Breast epithelium (tissue), 4 donors: ENCODE measurements around the gene MPRIP. TPM values are rescaled to one million over a fixed set of nuclear protein-coding genes. Genes with fewer than 3 reads are reported as not detected.

Experiments
- DNase-seq, 2 donors: peaks; one replicate each; pipeline ENCODE4 v3.0.0-alpha.2; 2019; ENCODE audit warnings: low spot score in 2 of 2
- H3K27ac ChIP-seq, 2 donors: fragments of 200-600 bp; sonication (generic) in 1 of 2; one replicate each; pipeline ENCODE4 v1.5.1; 2016 to 2019; ENCODE audit warnings: mild to moderate bottlenecking in 1 of 2
- H3K27me3 ChIP-seq, 2 donors: fragments of 200-600 bp; sonication (generic) in 1 of 2; one replicate each; pipeline versions ENCODE4 v1.5.1 to v1.6.0; 2017 to 2019; ENCODE audit warnings: control low read depth in 1 of 2, mild to moderate bottlenecking in 1 of 2
- H3K36me3 ChIP-seq: fragments of 200-600 bp; one replicate; pipeline ENCODE4 v1.5.1; 2019
- H3K4me1 ChIP-seq, 2 donors: fragments of 200-600 bp; sonication (generic); one replicate each; pipeline ENCODE4 v1.5.1; 2016 to 2019; ENCODE audit warnings: control low read depth in 1 of 2
- H3K4me3 ChIP-seq, 3 donors: fragments of 200-600 bp; sonication (generic); 1 replicate in 2 of 3; 2 replicates in 1 of 3; pipeline ENCODE4 v1.5.1; 2016 to 2019; ENCODE audit warnings: mild to moderate bottlenecking in 3 of 3, moderate library complexity in 2 of 3
- H3K9me3 ChIP-seq, 2 donors: fragments of 200-600 bp; sonication (generic) in 1 of 2; one replicate each; pipeline ENCODE4 v1.5.1; 2016 to 2019; ENCODE audit warnings: control low read depth in 1 of 2
- CTCF ChIP-seq, 3 donors: fragments of 450-650 bp; IDR thresholded peaks; one replicate each; pipeline ENCODE4 v1.5.1; 2016 to 2017; ENCODE audit warnings: antibody characterized with exemption in 3 of 3, mild to moderate bottlenecking in 3 of 3, moderate library complexity in 3 of 3
- POLR2A ChIP-seq: fragments of 450-650 bp; IDR thresholded peaks from one replicate; pipeline ENCODE4 v1.6.1; 2016; ENCODE audit warnings: antibody characterized with exemption, mild to moderate bottlenecking, moderate library complexity
- POLR2AphosphoS5 ChIP-seq, 3 donors: sonication (generic); formaldehyde crosslinking; IDR thresholded peaks; one replicate each; pipeline ENCODE4 v1.6.1; 2017; ENCODE audit warnings: antibody characterized with exemption in 3 of 3
- intact Hi-C: fragments of 100-400 bp; cut with DNase I; formaldehyde crosslinking; loops from one replicate; pipeline ENCODE4 v1.15.1; 2023; ENCODE audit warnings: low total_unique reads
- total RNA-seq, 3 donors: library from RNA; depleted of rRNA; stranded (reverse); fragments of >200 nt; gene quantifications; one replicate each; pipeline ENCODE4 v1.1.0, GENCODE V29; 2016

The MPRIP gene
- total RNA-seq, 3 donors from 2014 or later: 93.1 to 136 (median 124) TPM

- Histone ChIP-seq H3K27me3 (no peaks in the 10 kb centered on the region), H3K36me3 (no peaks in the 10 kb centered on the region), H3K4me3 (no peak overlapping the region), H3K27ac (peak overlapping the region; percentile 52 to 57), H3K9me3 (no peaks in the 10 kb centered on the region), H3K4me1 (peaks cover 0 to 12% of the 10 kb centered on the region in 2 donors)
- TF ChIP-seq CTCF (IDR thresholded peaks at IDR 0.05) (peak; percentile 41 to 67 (median 61)), POLR2AphosphoS5 (IDR thresholded peaks at IDR 0.05) (no peak)
- DNase-seq: peak in 1 of 2 donors; percentile 39
- intact Hi-C loops: no loop called here
Measured at GRCh38 chr17:17141860-17142552, 99.7 kb downstream of the MPRIP start.

GRCh38 chr17:17142556-17142955 is 100.3 kb downstream of the MPRIP start:
- TF ChIP-seq CTCF (IDR thresholded peaks at IDR 0.05) (no peak), POLR2AphosphoS5 (IDR thresholded peaks at IDR 0.05) (no peak), POLR2A (no peak)
- DNase-seq: no peak
- H3K27ac ChIP-seq: peak overlapping the region in 1 of 2 donors; percentile 34
- intact Hi-C loops: no loop called here
- H3K9me3 ChIP-seq: no peaks in the 10 kb centered on the region
- peaks cover 0 to 12% of the 10 kb centered on the region in 2 donors for H3K4me1 ChIP-seq
- H3K4me3 ChIP-seq: no peak overlapping the region
- H3K36me3 ChIP-seq: no peaks in the 10 kb centered on the region
- H3K27me3 ChIP-seq: no peaks in the 10 kb centered on the region

- H3K4me3 ChIP-seq: no peak overlapping the region
- intact Hi-C loops: no loop called here
- no peaks in the 10 kb centered on the region for H3K9me3 ChIP-seq
- H3K27ac ChIP-seq: no peak overlapping the region
- no peaks in the 10 kb centered on the region for H3K36me3 ChIP-seq
- TF ChIP-seq POLR2A (no peak), POLR2AphosphoS5 (IDR thresholded peaks at IDR 0.05) (no peak)
- peaks cover 0 to 12% of the 10 kb centered on the region in 2 donors for H3K4me1 ChIP-seq
- no peak for DNase-seq
- H3K27me3 ChIP-seq: no peaks in the 10 kb centered on the region
Measured at GRCh38 chr17:17143501-17143900, 101.2 kb downstream of the MPRIP start.

- intact Hi-C loops: no loop called here
- Histone ChIP-seq H3K27me3 (no peaks in the 10 kb centered on the region), H3K9me3 (no peaks in the 10 kb centered on the region), H3K4me3 (no peak overlapping the region), H3K4me1 (peaks cover 0 to 12% of the 10 kb centered on the region in 2 donors), H3K27ac (no peak overlapping the region), H3K36me3 (no peaks in the 10 kb centered on the region)
- TF ChIP-seq POLR2A: no peak
- no peak for DNase-seq
Measured at GRCh38 chr17:17144061-17144460, 101.8 kb downstream of the MPRIP start.

GRCh38 chr17:17144916-17145665 is 102.8 kb downstream of the MPRIP start:
- intact Hi-C loops: no loop called here
- TF ChIP-seq CTCF (IDR thresholded peaks at IDR 0.05): no peak
- TF ChIP-seq POLR2A: no peak
- no peak for TF ChIP-seq POLR2AphosphoS5 (IDR thresholded peaks at IDR 0.05)
- Histone ChIP-seq H3K27me3 (no peaks in the 10 kb centered on the region), H3K36me3 (no peaks in the 10 kb centered on the region), H3K4me1 (peaks cover 0 to 12% of the 10 kb centered on the region in 2 donors), H3K9me3 (no peaks in the 10 kb centered on the region), H3K27ac (no peak overlapping the region), H3K4me3 (no peak overlapping the region)
- DNase-seq: no peak

GRCh38 chr17:17146786-17147406 is 104.6 kb downstream of the MPRIP start:
- Histone ChIP-seq H3K4me3 (no peak overlapping the region), H3K4me1 (no peaks in the 10 kb centered on the region), H3K27me3 (no peaks in the 10 kb centered on the region), H3K36me3 (no peaks in the 10 kb centered on the region), H3K27ac (peak overlapping the region in 1 of 2 donors; percentile 55), H3K9me3 (no peaks in the 10 kb centered on the region)
- TF ChIP-seq CTCF (IDR thresholded peaks at IDR 0.05) (peak in 1 of 3 donors; percentile 33), POLR2AphosphoS5 (IDR thresholded peaks at IDR 0.05) (no peak), POLR2A (no peak)
- intact Hi-C loops: no loop called here
- DNase-seq: no peak
